Choroid plexus epithelial cell (primary cell): ENCODE results near the gene BACE1.
A peak's percentile ranks its signal among the peaks of the same experiment; 100 is the strongest.
"Not testable (repeated sequence)": the region's sequence is repeated elsewhere in the genome, so short reads cannot be mapped to it uniquely, and the experiment has no call there.

Source experiments
- DNase-seq: peaks from one replicate; pipeline ENCODE4 v3.0.0-alpha.2; 2010; ENCODE audit warnings: low read depth
- H3K4me3 ChIP-seq: 2 replicates; pipeline ENCODE4 v1.5.1; 2011; ENCODE audit warnings: low read depth, mild to moderate bottlenecking, control low read depth, low read length, moderate library complexity
- CTCF ChIP-seq: conservative IDR thresholded peaks from 2 replicates; pipeline ENCODE4 v1.5.1; 2011; ENCODE audit warnings: low read depth, mild to moderate bottlenecking, control low read depth, inconsistent platforms, low read length, moderate library complexity

BACE1 gene

GRCh38 chr11:117279711-117280376, 36.2 kb downstream of the BACE1 start:
- no peak overlapping the region for H3K4me3 ChIP-seq

GRCh38 chr11:117278347-117278746, 37.7 kb downstream of the BACE1 start:
- no peak for DNase-seq
- H3K4me3 ChIP-seq = no peak overlapping the region
- TF ChIP-seq CTCF = no peak

More at GRCh38 chr11:117279711-117280376, 36.2 kb downstream of the BACE1 start:
- no peak for DNase-seq
- TF ChIP-seq CTCF = no peak

DNA sequence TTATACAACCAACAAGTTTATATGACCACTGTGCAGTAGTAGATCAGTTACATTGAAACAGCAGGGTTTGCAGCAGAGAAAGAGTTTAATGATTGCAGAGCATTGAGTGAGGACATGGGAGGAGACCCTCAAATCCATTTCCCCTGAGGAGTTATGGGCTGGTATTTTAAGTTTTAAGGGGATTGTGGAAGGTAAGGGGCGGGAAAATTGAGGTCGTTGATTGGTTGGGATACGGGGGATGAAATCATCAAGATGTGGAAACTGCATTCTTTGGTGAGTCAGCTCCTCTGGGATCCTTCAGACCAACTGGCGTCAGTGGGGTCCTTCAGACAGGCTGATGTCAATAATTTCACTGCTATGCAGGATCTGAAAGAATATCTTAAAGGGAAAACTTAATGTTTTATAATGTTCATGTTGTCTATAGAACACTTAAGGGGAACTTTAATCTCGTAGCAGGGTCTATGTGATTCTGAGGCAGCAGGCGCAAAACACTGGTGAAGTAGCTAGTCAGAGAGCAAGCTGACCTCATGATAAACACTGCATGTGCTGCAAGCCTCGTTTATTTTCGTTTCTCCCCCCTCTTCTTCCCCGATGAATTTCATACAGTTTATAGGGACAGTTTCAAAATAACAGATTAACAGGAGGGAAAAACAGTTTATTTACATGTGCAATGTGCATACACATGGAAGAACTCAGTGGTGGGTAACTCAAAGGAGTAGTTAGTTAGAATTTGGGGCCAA, 42.3 kb downstream of the BACE1 start:
- peak; percentile 92 for DNase-seq
- H3K4me3 ChIP-seq = peak overlapping the region; percentile 20

DNA sequence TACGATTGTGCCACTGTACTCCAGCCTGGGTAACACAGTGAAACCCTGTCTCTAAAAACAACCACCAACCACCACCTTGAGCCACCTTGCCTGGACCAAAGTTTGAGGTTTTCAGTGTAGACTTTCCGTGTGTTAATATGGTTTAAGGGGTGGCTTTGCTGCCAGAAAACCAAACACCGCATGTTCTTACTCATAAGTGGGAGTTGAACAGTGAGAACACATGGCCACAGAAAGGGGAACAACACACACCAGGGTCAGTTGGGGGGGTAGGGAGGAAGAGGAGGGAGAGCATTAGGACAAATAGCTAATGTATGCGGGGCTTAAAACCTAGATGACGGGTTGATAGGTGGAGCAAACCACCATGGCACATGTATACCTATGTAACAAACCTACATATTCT, 43.9 kb downstream of the BACE1 start:
- DNase-seq, H3K4me3 ChIP-seq: not testable (repeated sequence)

More for the DNA sequence above, 42.3 kb downstream of the BACE1 start:
- TF ChIP-seq CTCF = no peak

GRCh38 chr11:117271208-117271607, 44.8 kb downstream of the BACE1 start:
- DNase-seq = no peak
- no peak for TF ChIP-seq CTCF
- H3K4me3 ChIP-seq = no peak overlapping the region

- no peak overlapping the region for H3K4me3 ChIP-seq
- no peak for TF ChIP-seq CTCF
- no peak for DNase-seq
Observed at GRCh38 chr11:117269856-117270255, 46.2 kb downstream of the BACE1 start.

- DNase-seq = no peak
- no peak for TF ChIP-seq CTCF
Observed at GRCh38 chr11:117265745-117266144, 50.3 kb downstream of the BACE1 start.

DNA sequence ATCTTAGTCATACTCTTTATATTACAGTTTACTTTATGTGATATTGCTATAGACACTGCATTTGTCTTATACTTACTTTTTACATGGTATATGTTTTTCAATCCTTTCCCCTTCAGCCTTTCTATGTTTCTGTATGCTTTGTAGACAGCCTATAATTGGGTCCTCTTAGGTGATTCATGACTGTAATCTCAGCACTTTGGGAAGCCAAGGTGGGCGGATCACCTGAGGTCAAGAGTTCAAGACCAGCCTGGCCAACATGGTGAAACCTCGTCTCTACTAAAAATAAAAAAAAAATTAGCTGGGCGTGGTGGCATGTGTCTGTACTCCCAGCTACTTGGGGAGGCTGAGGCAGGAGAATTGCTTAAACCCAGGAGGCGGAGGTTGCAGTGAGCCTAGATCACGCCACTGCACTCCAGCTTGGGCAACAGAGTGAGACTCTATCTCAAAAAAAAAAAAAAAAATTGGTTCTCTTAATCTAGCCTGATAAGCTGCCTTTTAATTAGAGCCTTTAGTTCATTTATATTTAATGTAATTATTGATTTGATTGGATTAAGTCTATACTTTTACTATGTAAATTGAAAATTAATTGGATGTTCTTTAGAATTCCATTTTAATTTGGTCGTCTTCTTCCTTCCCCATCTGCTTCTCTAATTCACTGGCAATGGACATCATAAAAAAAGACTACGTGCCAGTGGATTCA, 51.3 kb downstream of the BACE1 start:
- not testable (repeated sequence) for H3K4me3 ChIP-seq, DNase-seq

More at GRCh38 chr11:117265745-117266144, 50.3 kb downstream of the BACE1 start:
- H3K4me3 ChIP-seq = no peak overlapping the region
